Transverse colon (tissue), 3 donors: ENCODE data around the gene TMEM37.

ENCODE experiments used
- CTCF ChIP-seq, 5 experiments: fragments of 200-600 bp in 3 of 5; fragments of 450-650 bp in 2 of 5; sonication (generic) in 3 of 5; IDR thresholded peaks; 1 replicate in 2 of 5; 2 replicates in 3 of 5; pipeline ENCODE4 v1.5.1; 2016 to 2017; ENCODE audit warnings: antibody characterized with exemption in 5 of 5, inconsistent platforms in 3 of 5, mild to moderate bottlenecking in 2 of 5, moderate library complexity in 1 of 5
- POLR2A ChIP-seq: fragments of 450-650 bp; IDR thresholded peaks from one replicate; pipeline ENCODE4 v1.6.1; 2016; ENCODE audit warnings: antibody characterized with exemption, mild to moderate bottlenecking, moderate library complexity

GRCh38 chr2:119397196-119397595 lies 34.5 kb upstream of the TMEM37 start:
- TF ChIP-seq POLR2A: no peak
- no peak for TF ChIP-seq CTCF (IDR thresholded peaks at IDR 0.05)
